Sigmoid colon (tissue), 4 donors: ENCODE results near the gene DUSP19.

Source experiments
- CTCF ChIP-seq, 4 experiments: fragments of 450-650 bp in 3 of 4; fragments of 200-600 bp in 1 of 4; IDR thresholded peaks; one replicate each; pipeline ENCODE4 v1.5.1; 2016 to 2019; ENCODE audit warnings: antibody characterized with exemption in 4 of 4, mild to moderate bottlenecking in 3 of 4, moderate library complexity in 2 of 4
- EP300 ChIP-seq, 4 donors: sonication (generic); formaldehyde crosslinking; IDR thresholded peaks; one replicate each; pipeline ENCODE4 v1.6.1; 2017; ENCODE audit warnings: antibody characterized with exemption in 4 of 4
- POLR2A ChIP-seq, 2 donors: fragments of 450-650 bp; IDR thresholded peaks; one replicate each; pipeline ENCODE4 v1.6.1; 2016; ENCODE audit warnings: antibody characterized with exemption in 2 of 2, mild to moderate bottlenecking in 2 of 2, moderate library complexity in 2 of 2

DNA sequence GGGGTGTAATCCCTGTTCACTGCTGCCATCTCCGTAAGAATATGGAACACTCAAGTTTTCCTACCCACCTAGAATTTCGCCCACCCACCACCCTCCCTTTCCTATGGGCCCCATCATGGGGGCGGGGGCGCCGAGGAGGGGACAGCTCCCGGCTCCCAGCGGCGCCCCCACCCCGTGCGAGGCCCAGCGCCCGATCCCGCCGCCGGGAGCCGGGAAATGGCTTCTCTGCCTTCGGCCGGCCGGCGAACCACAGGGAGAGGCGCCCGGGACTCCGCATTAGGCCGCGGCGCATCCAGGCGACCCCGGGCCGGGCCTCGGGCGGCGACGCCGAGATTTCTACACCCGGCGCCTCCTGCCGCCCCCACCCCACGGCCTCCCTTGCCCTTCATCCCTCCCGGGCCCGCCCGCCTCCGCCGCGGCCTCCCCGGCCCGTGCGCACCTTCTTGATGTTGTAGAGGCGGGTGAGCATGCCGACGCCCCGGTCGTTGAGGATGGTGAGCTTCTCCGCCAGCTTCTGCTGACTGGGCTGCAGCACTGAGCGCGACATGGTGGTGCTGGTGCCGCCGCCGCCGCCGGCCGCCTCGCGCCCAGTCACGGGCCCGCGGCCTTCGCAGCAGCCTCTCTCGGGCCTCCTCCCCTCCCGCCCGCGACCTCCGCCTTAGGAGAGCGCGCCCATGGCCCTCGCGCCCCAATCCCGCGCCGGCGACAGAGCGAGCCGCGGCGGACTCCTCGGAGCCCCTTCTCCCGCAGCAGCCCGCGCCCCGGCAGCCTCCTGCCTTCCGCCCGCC is 40.8 kb upstream of the DUSP19 start:
- TF ChIP-seq CTCF (IDR thresholded peaks at IDR 0.05) (no peak), POLR2A (IDR thresholded peaks at IDR 0.05) (no peak), EP300 (IDR thresholded peaks at IDR 0.05) (no peak)
